CD4-positive, alpha-beta T cell treated with Interleukin-17A for 4 hours (primary cell): ENCODE results near the gene DVL1.
A peak's percentile ranks its signal among the peaks of the same experiment; 100 is the strongest.
"Not testable (repeated sequence)": the region's sequence is repeated elsewhere in the genome, so short reads cannot be mapped to it uniquely, and the experiment has no call there.

Experiments
- DNase-seq: peaks from one replicate; pipeline ENCODE4 v3.0.0-alpha.2; 2020; ENCODE audit warnings: mixed read lengths

DVL1 gene

GRCh38 chr1:1324524-1325287 lies 24.5 kb downstream of the DVL1 start, which contains the start of the genes CPTP and INTS11:
Gene CPTP, plus strand, starts transcription at chr1:1324802. Its CDS starts 2,109 bp downstream, at chr1:1326911.
Gene INTS11, minus strand, starts transcription at chr1:1324660. Its CDS starts 52 bp downstream, at chr1:1324608.
- DNase-seq: peak; percentile 97

- DNase-seq: no peak
Measured at GRCh38 chr1:1324084-1324523, 25.1 kb downstream of the DVL1 start.

GRCh38 chr1:1322952-1323351 lies 26.3 kb downstream of the DVL1 start:
- no peak for DNase-seq

GRCh38 chr1:1322418-1322817 lies 26.8 kb downstream of the DVL1 start:
- DNase-seq: no peak

- no peak for DNase-seq
Measured at GRCh38 chr1:1321477-1321876, 27.7 kb downstream of the DVL1 start.

GRCh38 chr1:1320666-1321448 lies 28.4 kb downstream of the DVL1 start:
- DNase-seq: no peak

- DNase-seq: no peak
Measured at GRCh38 chr1:1319646-1319941, 29.6 kb downstream of the DVL1 start.

- no peak for DNase-seq
Measured at GRCh38 chr1:1318777-1319645, 30.2 kb downstream of the DVL1 start.

- no peak for DNase-seq
Measured at GRCh38 chr1:1318131-1318652, 31.0 kb downstream of the DVL1 start.

- DNase-seq: no peak
Measured at GRCh38 chr1:1317420-1317819, 31.8 kb downstream of the DVL1 start.

GRCh38 chr1:1316199-1316598 lies 33.0 kb downstream of the DVL1 start:
- not testable (repeated sequence) for DNase-seq

- DNase-seq: no peak
Measured at GRCh38 chr1:1315435-1315954, 33.7 kb downstream of the DVL1 start.

GRCh38 chr1:1314678-1315335 lies 34.4 kb downstream of the DVL1 start:
- DNase-seq: no peak

GRCh38 chr1:1314237-1314586 lies 35.0 kb downstream of the DVL1 start:
- no peak for DNase-seq

GRCh38 chr1:1313500-1314236 lies 35.5 kb downstream of the DVL1 start:
- DNase-seq: no peak

- no peak for DNase-seq
Measured at GRCh38 chr1:1312450-1313314, 36.5 kb downstream of the DVL1 start.

GRCh38 chr1:1311107-1312104 lies 37.8 kb downstream of the DVL1 start:
- no peak for DNase-seq

GRCh38 chr1:1310476-1311053 lies 38.7 kb downstream of the DVL1 start:
- no peak for DNase-seq

- no peak for DNase-seq
Measured at GRCh38 chr1:1310109-1310385, 39.2 kb downstream of the DVL1 start.
